Liver (tissue), 3 donors: ENCODE data around the gene SLC18A2.

ENCODE experiments used
- CTCF ChIP-seq: fragments of 150-350 bp; IDR thresholded peaks from 2 replicates; pipeline ENCODE4 v1.5.1; 2017; ENCODE audit warnings: improper control_type of control experiment, low read depth, low read length; ENCODE audit not compliant: missing input control
- FOXA1 ChIP-seq: IDR thresholded peaks from 2 replicates; pipeline ENCODE4 v1.6.1; 2016; ENCODE audit warnings: antibody characterized with exemption
- HNF4G ChIP-seq: IDR thresholded peaks from 2 replicates; pipeline ENCODE4 v1.6.1; 2016; ENCODE audit warnings: antibody characterized with exemption
- JUND ChIP-seq, 2 donors: IDR thresholded peaks; 2 replicates each; pipeline ENCODE4 v1.6.1; 2016; ENCODE audit warnings: antibody characterized with exemption in 2 of 2
- RAD21 ChIP-seq, 2 donors: IDR thresholded peaks; 2 replicates each; pipeline ENCODE4 v1.6.1; 2016; ENCODE audit warnings: antibody characterized with exemption in 2 of 2, mild to moderate bottlenecking in 2 of 2
- RXRA ChIP-seq, 2 donors: IDR thresholded peaks; 2 replicates each; pipeline ENCODE4 v1.6.1; 2017 to 2018; ENCODE audit warnings: antibody characterized with exemption in 2 of 2, mild to moderate bottlenecking in 1 of 2
- SP1 ChIP-seq: IDR thresholded peaks from 2 replicates; pipeline ENCODE4 v1.6.1; 2018; ENCODE audit warnings: antibody characterized with exemption, mild to moderate bottlenecking
- TAF1 ChIP-seq: conservative IDR thresholded peaks from 2 replicates; pipeline ENCODE4 v1.6.1; 2016; ENCODE audit warnings: antibody characterized with exemption, mild to moderate bottlenecking
- YY1 ChIP-seq: IDR thresholded peaks from 2 replicates; pipeline ENCODE4 v1.6.1; 2016; ENCODE audit warnings: antibody characterized with exemption, mild to moderate bottlenecking
- TF ChIP-seq, protein P1 (sequence below): IDR thresholded peaks from 2 replicates; pipeline ENCODE4 v1.6.1; 2016; ENCODE audit warnings: antibody characterized with exemption
- TF ChIP-seq, protein P2 (sequence below): IDR thresholded peaks from 2 replicates; pipeline ENCODE4 v1.6.1; 2016; ENCODE audit warnings: antibody characterized with exemption, mild to moderate bottlenecking
- donor health status: healthy.
- donor health status: healthy.

DNA sequence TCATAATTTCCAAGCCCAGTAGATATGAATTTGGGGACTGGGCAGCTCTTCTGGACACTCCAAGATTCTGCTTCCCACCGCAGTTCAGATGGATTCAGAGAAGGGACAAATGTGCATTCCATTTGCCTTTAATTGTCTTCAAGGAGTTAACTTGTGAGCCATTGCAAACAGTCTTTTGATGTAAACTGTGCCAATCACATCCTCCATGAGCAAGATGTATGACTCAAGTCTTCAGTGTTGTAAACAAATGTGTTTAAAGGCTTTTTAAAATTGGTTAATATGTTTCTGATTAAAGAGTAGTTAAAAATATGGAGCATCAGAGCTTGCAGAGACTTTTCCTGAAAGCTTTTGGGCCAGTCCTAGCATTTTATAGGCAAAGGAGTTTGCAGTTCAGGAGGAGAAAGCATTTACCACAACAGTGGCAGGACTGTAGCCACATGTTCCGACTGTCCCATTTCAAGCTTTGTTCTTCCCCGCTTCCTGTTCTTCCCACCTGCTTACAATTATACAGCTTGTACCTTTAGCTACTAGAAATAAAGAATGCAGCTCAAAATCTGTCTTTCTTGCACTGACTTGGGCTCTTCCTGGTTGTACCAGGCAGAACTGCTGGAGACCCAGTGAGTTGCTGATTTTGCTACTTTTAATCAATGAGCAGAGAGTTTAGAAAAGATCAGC is 6.2 kb downstream of the SLC18A2 start:
- TF ChIP-seq RAD21 (IDR thresholded peaks at IDR 0.05) (no peak), FOXA1 (no peak), RXRA (IDR thresholded peaks at IDR 0.05) (no peak), CTCF (no peak), TAF1 (no peak), SP1 (no peak), YY1 (no peak), JUND (IDR thresholded peaks at IDR 0.05) (no peak), HNF4G (no peak)
- TF ChIP-seq, protein P1, sequence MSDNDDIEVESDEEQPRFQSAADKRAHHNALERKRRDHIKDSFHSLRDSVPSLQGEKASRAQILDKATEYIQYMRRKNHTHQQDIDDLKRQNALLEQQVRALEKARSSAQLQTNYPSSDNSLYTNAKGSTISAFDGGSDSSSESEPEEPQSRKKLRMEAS: no peak
- TF ChIP-seq, protein P2, sequence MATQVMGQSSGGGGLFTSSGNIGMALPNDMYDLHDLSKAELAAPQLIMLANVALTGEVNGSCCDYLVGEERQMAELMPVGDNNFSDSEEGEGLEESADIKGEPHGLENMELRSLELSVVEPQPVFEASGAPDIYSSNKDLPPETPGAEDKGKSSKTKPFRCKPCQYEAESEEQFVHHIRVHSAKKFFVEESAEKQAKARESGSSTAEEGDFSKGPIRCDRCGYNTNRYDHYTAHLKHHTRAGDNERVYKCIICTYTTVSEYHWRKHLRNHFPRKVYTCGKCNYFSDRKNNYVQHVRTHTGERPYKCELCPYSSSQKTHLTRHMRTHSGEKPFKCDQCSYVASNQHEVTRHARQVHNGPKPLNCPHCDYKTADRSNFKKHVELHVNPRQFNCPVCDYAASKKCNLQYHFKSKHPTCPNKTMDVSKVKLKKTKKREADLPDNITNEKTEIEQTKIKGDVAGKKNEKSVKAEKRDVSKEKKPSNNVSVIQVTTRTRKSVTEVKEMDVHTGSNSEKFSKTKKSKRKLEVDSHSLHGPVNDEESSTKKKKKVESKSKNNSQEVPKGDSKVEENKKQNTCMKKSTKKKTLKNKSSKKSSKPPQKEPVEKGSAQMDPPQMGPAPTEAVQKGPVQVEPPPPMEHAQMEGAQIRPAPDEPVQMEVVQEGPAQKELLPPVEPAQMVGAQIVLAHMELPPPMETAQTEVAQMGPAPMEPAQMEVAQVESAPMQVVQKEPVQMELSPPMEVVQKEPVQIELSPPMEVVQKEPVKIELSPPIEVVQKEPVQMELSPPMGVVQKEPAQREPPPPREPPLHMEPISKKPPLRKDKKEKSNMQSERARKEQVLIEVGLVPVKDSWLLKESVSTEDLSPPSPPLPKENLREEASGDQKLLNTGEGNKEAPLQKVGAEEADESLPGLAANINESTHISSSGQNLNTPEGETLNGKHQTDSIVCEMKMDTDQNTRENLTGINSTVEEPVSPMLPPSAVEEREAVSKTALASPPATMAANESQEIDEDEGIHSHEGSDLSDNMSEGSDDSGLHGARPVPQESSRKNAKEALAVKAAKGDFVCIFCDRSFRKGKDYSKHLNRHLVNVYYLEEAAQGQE: no peak
